ENCODE data around the gene UVRAG.

UVRAG gene

DNA sequence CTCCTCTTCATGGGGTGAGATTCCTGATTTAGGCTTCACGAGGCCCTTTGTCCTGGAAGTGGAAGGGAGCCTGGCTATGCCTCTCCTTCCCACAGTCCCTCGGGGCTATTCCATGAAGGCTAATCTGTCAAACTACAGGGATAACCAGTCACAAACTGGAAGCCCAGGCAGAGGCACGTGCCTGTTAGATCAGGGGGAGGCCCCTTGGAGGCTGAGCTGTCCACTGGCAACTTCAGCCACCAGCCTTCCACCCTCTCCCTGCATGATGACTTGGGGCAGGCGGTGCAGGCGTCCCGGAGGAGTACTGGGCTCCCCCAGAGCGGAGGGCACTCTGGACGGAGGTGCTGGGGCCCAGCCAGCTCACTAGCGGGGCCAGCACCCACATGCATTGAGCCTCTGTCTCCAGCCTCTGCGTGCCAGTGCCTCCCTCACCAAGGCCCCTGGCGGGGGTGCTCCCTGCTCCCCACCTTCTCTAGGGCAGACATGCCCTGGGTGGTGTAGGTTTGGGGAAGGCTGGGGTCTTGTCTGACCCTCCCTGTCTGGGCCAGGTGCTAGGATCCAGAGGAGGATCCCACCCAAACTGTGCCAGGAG lies 348.4 kb downstream of the UVRAG start:
- TF ChIP-seq, protein P1, sequence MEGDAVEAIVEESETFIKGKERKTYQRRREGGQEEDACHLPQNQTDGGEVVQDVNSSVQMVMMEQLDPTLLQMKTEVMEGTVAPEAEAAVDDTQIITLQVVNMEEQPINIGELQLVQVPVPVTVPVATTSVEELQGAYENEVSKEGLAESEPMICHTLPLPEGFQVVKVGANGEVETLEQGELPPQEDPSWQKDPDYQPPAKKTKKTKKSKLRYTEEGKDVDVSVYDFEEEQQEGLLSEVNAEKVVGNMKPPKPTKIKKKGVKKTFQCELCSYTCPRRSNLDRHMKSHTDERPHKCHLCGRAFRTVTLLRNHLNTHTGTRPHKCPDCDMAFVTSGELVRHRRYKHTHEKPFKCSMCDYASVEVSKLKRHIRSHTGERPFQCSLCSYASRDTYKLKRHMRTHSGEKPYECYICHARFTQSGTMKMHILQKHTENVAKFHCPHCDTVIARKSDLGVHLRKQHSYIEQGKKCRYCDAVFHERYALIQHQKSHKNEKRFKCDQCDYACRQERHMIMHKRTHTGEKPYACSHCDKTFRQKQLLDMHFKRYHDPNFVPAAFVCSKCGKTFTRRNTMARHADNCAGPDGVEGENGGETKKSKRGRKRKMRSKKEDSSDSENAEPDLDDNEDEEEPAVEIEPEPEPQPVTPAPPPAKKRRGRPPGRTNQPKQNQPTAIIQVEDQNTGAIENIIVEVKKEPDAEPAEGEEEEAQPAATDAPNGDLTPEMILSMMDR (IDR thresholded peaks at IDR 0.05; ENCODE audit: borderline replicate concordance, insufficient read depth, low read depth, low read length): no peak
- no peak overlapping the region for H3K4me3 ChIP-seq (ENCODE audit: low read depth, low read length)

DNA sequence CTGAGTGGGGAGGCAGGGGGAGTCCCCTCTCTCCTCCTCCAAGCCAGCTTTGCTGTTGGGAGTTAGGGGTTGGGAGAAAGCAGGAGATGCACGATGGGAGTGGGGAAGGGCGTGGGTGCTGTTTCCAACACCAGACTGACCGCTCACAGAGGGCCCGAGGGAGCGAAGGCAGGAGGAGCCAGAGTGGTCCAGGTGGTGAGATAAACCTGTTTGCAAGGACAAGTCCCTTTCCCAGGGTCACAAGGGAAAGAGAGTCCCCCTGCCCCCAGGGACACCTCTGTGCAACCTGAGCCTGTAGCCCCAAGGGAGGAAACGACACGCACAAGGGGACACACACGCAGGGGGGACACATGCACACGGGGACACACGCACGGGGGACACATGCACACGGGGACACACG lies 349.1 kb downstream of the UVRAG start:
- TF ChIP-seq, protein P1 (IDR thresholded peaks at IDR 0.05; ENCODE audit: borderline replicate concordance, insufficient read depth, low read depth, low read length): no peak
- no peak overlapping the region for H3K4me3 ChIP-seq (ENCODE audit: low read depth, low read length)

DNA sequence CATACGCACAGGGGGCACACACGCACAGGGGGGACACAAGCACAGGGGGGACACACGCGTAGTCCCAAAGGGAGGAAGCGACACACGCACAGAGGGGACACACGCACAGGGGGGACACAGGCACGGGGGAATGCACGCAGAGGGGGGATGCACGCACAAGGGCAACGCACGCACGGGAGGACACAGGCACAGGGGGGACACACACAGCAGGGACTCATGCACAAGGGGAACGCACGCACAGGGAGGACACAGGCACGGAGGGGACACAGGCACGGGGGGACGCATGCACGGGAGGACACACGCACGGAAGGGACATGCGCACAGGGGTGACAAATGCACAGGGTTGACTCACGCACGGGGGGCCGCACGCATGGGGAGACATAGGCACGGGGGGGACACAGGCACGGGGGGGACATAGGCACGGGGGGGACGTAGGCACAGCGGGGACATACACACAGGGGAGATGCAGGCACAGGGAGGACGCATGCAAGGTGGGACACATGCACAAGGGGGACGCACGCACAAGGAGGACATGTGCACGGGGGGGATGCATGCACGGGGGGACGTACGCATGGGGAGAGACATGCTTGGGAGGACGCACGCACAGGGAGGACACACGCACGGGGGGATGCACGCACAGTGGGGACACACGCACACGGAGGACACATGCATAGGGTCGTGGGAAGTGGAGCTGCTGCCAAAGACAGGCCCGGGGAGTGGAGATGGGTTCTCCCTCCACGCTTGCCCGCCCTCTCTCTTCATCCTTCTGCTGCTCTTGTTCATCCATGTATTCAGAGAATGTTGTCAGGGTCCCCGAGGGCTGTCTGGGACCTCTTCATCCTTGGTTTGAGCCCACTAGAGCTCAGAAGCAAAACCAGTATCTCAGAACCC lies 350.1 kb downstream of the UVRAG start:
- TF ChIP-seq, protein P1 (IDR thresholded peaks at IDR 0.05; ENCODE audit: borderline replicate concordance, insufficient read depth, low read depth, low read length): no peak
- no peak overlapping the region for H3K4me3 ChIP-seq (ENCODE audit: low read depth, low read length)

DNA sequence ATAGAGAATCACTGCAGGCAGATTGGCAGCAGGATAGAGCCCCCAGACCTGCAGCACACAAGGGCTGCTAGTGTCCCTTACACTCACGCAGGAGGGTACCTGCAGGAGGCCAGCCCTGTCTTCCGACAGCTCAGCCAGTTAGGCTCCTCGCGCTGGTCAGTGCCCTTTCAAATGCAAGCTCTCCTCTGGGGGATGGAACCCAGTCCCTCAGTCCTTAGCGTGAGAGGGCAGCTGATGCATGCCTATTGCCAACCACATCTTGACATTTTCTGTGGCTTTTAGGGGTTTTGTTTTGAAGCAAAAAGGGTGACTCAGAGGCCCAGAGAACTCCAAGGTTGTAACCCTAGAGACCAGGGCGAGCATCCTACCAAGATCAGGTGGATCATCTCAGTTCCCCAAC lies 351.3 kb downstream of the UVRAG start:
- no peak overlapping the region for H3K4me3 ChIP-seq (ENCODE audit: low read depth, low read length)
- TF ChIP-seq, protein P1 (IDR thresholded peaks at IDR 0.05; ENCODE audit: borderline replicate concordance, insufficient read depth, low read depth, low read length): no peak

DNA sequence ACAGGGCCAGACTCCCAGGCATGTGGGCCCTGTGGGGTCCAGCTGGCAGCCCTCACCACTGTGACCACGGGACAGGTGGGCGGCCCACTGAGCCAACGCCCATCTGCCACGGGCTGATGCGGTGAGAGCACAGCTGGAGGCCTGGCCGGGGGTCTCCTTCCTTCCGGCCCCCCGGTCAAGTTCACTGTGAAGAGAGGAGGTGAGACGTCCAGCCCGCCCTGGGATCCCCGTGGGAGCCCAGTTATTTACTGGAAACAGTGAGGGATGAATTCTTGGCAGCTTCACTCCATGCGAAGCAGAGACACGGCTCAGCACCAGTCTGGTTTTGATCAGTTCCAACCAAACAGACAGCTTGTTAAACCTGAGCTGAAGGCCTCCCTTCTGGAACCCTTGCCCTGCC lies 352.6 kb downstream of the UVRAG start:
- TF ChIP-seq, protein P1 (IDR thresholded peaks at IDR 0.05; ENCODE audit: borderline replicate concordance, insufficient read depth, low read depth, low read length): no peak
- no peak overlapping the region for H3K4me3 ChIP-seq (ENCODE audit: low read depth, low read length)

DNA sequence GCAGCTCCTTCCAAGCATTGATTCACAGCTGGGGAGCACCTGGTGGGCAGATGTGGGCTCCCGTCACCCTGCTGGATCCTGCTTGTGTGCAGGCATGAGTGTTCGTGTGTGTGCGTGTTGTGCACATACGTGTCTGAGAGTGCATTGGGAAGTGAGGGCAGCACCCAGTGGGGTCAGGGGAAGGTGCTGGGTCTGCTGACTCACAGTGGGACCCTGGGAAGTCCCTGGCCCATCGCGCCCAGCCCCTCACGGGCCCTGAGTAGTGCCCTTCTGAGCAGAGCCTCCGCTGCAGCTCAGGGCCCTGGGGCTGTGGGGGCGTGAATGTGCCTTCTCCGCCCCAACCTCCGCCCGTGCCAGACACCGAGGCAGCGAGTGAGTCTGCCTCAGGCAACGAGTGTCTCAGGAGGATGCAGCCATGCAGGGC lies 354.5 kb downstream of the UVRAG start:
- TF ChIP-seq, protein P1 (IDR thresholded peaks at IDR 0.05; ENCODE audit: borderline replicate concordance, insufficient read depth, low read depth, low read length): no peak
- H3K4me3 ChIP-seq (ENCODE audit: low read depth, low read length): no peak overlapping the region

DNA sequence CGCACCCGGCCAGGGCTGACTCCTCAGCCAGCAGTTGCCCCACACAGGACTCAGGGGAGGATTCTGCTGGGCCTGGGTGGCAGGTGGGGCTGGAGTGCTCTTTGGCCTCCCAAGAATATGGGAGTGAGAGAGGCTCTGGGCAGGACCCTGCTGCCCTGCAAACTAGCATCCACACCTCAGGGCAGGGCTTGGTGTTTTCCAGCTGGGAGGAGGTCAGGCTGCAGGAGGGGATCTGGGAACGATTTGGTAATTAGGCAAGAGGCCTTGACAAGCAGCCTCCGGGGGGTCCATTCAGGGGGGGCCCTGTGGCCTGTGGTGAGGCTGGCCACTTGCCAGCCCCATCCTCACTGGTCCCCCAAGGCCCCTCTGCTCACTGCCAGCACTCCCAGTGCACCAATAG lies 355.5 kb downstream of the UVRAG start:
- no peak overlapping the region for H3K4me3 ChIP-seq (ENCODE audit: low read depth, low read length)
- TF ChIP-seq, protein P1 (IDR thresholded peaks at IDR 0.05; ENCODE audit: borderline replicate concordance, insufficient read depth, low read depth, low read length): no peak

Measured in GM12875 (cell line).